ENCODE measurements around the gene IMP3.
A peak's percentile ranks its signal among the peaks of the same experiment; 100 is the strongest.

IMP3 gene

GRCh38 chr15:75654201-75654907, 14.3 kb upstream of the IMP3 start:
- DNase-seq = no peak
- intact Hi-C loops (cut with DNase I) = no loop called here

GRCh38 chr15:75653347-75653913, 13.4 kb upstream of the IMP3 start:
- intact Hi-C loops (cut with DNase I) = no loop called here
- no peak for DNase-seq

DNA sequence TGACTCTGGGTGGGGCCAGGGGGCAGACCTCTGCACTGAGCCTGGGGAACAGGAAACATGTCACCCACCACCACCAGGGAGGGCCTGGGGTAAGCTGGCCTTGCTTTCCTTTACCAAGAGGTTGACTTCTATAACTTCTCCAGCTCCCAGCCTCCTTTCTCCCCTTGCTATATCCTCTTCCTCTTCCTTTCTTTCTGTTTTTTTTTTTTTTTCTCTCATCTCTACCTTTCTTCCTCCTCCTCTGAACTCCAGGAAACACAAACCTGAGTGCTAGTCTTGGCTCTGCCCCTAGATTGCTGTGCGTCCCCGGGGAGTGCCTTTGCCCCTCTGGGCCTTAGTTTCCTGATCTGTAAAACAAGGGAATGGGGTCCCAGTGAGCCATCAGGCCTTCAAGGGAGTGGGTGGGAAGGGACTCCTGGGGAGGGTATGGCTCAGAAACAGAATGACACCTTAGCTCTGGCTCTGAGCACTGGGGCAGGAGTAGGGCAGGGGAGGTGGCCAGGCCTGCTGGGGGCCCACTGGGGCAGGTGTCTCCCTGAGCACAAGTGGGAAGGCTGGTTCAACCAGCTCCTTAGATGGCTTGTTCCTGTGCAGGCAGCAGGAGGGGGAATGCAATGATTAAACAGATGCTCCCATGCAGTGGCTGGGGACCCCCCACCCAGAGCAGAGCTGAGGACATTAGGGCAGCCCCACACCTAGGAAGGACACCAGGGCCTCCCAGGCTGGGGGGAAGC, 12.0 kb upstream of the IMP3 start:
- DNase-seq = no peak

GRCh38 chr15:75650908-75651809, 11.1 kb upstream of the IMP3 start:
- intact Hi-C loops (cut with DNase I) = no loop called here
- DNase-seq = no peak

More for the DNA sequence above, 12.0 kb upstream of the IMP3 start:
- intact Hi-C loops (cut with DNase I) = no loop called here

DNA sequence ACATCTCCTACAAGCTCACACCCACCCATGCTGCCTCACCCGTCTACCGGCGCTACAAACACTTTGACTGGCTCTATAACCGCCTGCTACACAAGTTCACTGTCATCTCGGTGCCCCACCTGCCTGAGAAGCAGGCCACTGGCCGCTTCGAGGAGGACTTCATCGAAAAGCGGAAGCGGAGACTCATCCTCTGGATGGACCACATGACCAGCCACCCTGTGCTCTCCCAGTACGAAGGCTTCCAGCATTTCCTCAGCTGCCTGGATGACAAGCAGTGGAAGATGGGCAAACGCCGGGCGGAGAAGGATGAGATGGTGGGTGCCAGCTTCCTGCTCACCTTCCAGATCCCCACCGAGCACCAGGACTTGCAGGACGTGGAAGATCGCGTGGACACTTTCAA, 9.8 kb upstream of the IMP3 start:
- DNase-seq = no peak
- intact Hi-C loops (cut with DNase I) = loop anchor here (10.0 kb wide), 2 partner anchors 195 to 285 kb away; partner anchors contain the start of genes MAN2C1 and SIN3A

DNA sequence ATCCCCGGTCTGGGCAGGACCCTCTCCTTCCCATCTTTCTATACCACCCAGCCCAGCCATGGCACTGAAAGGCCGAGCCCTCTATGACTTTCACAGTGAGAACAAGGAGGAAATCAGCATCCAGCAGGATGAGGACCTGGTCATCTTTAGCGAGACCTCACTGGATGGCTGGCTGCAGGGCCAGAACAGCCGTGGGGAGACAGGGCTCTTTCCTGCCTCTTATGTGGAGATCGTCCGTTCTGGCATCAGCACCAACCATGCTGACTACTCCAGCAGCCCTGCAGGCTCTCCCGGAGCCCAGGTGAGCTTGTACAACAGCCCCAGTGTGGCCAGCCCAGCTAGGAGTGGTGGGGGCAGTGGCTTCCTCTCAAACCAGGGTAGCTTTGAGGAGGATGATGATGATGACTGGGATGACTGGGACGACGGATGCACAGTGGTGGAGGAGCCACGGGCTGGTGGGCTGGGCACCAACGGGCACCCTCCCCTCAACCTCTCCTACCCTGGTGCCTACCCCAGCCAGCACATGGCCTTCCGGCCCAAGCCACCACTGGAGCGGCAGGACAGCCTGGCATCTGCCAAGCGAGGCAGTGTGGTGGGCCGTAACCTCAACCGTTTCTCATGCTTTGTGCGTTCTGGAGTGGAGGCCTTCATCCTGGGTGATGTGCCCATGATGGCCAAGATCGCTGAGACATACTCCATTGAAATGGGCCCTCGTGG, 9.2 kb upstream of the IMP3 start:
- no peak for DNase-seq
- intact Hi-C loops (cut with DNase I) = loop anchor here (10.0 kb wide), 2 partner anchors 194 to 284 kb away; partner anchors contain the start of genes MAN2C1 and SIN3A

- intact Hi-C loops (cut with DNase I) = loop anchor here (10.0 kb wide), 2 partner anchors 194 to 284 kb away; partner anchors contain the start of genes MAN2C1 and SIN3A
- DNase-seq = peak in 32 of 42 donors; percentile 20 to 75 (median 46)
These were observed 8.4 kb upstream of the IMP3 start for GRCh38 chr15:75648156-75649000.

GRCh38 chr15:75647370-75648155, 7.5 kb upstream of the IMP3 start, which contains the start of gene SNX33:
TSS of gene SNX33 (plus strand) at chr15:75647912. CDS start at chr15:75649103, 1,191 bp downstream.
- peak in 39 of 42 donors; percentile 31 to 77 (median 60) for DNase-seq
- intact Hi-C loops (cut with DNase I) = loop anchor here (10.0 kb wide), 2 partner anchors 193 to 283 kb away; partner anchors contain the start of genes MAN2C1 and SIN3A

GRCh38 chr15:75646944-75647364, 6.9 kb upstream of the IMP3 start:
- intact Hi-C loops (cut with DNase I) = loop anchor here (10.0 kb wide), 2 partner anchors 192 to 282 kb away; partner anchors contain the start of genes MAN2C1 and SIN3A
- peak in 6 of 42 donors; percentile 12 to 39 (median 25) for DNase-seq

DNA sequence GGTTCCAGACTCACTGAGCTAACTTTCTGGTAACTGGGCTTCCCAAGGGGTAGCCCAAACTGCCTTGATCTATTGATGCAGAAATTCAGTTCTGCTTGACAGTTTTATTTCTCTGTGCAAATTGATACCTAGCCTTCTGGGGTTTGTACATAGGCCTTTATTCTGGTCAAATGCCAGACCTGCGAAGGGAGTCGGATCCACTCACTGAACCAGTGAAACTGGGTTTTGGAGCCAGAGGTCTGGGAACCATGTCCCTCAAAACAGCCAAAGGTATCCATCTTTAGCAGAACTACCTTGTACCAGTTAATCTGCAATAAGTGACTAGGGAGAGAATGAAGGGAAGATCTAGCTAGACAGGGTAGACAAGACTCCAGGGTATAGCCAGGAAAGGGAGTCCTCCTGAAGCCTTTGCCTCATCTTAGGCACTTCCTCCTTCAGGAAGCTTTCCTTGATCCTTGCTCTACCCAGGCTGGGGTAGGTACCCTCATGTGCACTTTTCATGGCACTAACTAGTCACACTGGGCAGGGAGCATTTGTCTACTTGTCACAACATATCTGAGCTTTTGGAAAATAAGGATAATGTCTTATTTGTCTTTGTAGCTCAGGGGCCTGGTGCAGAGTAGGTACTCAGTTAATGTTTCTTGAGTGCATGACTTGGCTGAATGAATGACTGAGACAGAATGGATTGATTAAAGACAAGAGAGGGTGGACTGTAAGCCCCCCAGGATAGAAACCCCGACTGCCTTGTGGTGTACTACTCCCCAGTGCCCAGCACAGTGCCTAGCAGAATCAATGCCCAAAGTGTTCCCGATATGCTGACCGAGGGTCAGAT, 6.3 kb upstream of the IMP3 start:
- intact Hi-C loops (cut with DNase I) = loop anchor here (10.0 kb wide), 2 partner anchors 192 to 282 kb away; partner anchors contain the start of genes MAN2C1 and SIN3A
- no peak for DNase-seq

DNA sequence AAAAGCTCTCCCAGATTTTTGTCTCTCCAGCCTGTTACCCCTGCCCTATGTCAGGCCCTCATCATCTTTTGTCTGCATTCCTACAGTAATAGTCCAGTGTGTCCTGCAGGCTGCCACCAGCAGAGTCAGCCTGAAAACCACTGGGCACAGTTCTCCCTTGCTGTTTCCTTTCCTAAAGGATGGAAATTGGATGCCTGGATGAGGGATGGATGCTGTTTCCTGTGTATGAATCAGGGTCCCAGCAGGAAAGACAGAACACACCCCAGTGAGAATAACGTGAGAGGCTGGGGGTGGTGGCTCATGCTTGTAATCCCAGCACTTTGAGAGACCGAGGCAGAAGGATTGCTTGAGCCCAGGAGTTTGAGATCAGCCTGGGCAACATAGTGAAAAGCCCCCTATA, 4.4 kb upstream of the IMP3 start:
- DNase-seq = no peak
- intact Hi-C loops (cut with DNase I) = loop anchor here (10.0 kb wide), 2 partner anchors 190 to 280 kb away; partner anchors contain the start of genes MAN2C1 and SIN3A

DNA sequence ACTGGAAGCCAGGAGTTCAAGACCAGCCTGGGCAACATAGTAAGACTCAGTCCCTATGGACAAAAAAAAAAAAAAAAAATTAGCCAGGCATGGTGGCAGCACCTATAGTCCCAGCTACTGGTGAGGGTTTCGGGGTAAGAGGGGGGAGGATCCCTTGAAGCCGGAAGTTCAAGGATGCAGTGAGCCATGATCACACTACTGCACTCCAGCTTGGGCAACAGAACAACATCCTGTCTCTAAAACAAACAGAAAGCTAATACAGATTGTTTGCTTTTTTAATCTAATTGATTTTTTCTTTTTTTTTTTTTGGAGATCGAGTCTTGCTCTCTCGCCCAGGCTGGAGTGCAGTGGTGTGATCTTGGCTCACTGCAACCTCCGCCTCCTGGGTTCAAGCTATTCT, 1.6 kb upstream of the IMP3 start:
- intact Hi-C loops (cut with DNase I) = loop anchor here (10.0 kb wide), 2 partner anchors 187 to 277 kb away; partner anchors contain the start of genes MAN2C1 and SIN3A

GRCh38 chr15:75641179-75641503, 1.1 kb upstream of the IMP3 start:
- no peak for DNase-seq
- intact Hi-C loops (cut with DNase I) = loop anchor here (10.0 kb wide), 2 partner anchors 186 to 276 kb away; partner anchors contain the start of genes MAN2C1 and SIN3A

More for the DNA sequence above, 1.6 kb upstream of the IMP3 start:
- DNase-seq = no peak

- intact Hi-C loops (cut with DNase I) = loop anchor here (10.0 kb wide), 2 partner anchors 186 to 276 kb away; partner anchors contain the start of genes MAN2C1 and SIN3A
- DNase-seq = peak in 22 of 42 donors; percentile 21 to 66 (median 41)
These were observed 607 bp upstream of the IMP3 start for GRCh38 chr15:75640483-75641178.
